OCI-LY7 (cell line): ENCODE data around the gene CD302. TPM values are rescaled to one million over a fixed set of nuclear protein-coding genes. Genes with fewer than 3 reads are reported as not detected.
"Not testable (repeated sequence)": the region's sequence is repeated elsewhere in the genome, so short reads cannot be mapped to it uniquely, and the experiment has no call there.

Experiments
- BruUV-seq: library from RNA; stranded (reverse); fragments of 400-500 nt; replicated peaks from 2 replicates; lab custom pipeline; 2021; lab: Mats Ljungman, UMichigan
- CTCF ChIA-PET: fragments of 300-600 bp; sonication (Branson Sonifier 250); formaldehyde crosslinking; loops from one replicate; lab custom pipeline; 2022; ENCODE audit warnings: antibody characterized with exemption; ENCODE audit not compliant: unreplicated experiment; lab: Charles Lee
- POLR2A ChIA-PET: fragments of 300-600 bp; sonication (Branson Sonifier 250); formaldehyde crosslinking; loops from one replicate; lab custom pipeline; 2022; ENCODE audit warnings: antibody characterized with exemption; lab: Charles Lee
- DNase-seq: peaks from one replicate; pipeline ENCODE4 v3.0.0-alpha.2; 2015; ENCODE audit warnings: low spot score
- H2AFZ ChIP-seq: fragments of 200-600 bp; sonication (generic), shearing (Covaris generic); 2 replicates; pipeline ENCODE4 v1.6.1; 2014; ENCODE audit warnings: mild to moderate bottlenecking, antibody characterized with exemption, low read length, moderate library complexity
- H3K27ac ChIP-seq: fragments of 200-600 bp; sonication (generic); 2 replicates; pipeline ENCODE4 v1.5.1; 2014; ENCODE audit warnings: mixed run types, low read depth, mild to moderate bottlenecking, moderate library complexity, low read length, inconsistent platforms; ENCODE audit not compliant: poor library complexity, severe bottlenecking
- H3K36me3 ChIP-seq: fragments of 200-600 bp; sonication (generic); 2 replicates; pipeline ENCODE4 v1.6.1; 2014; ENCODE audit warnings: mild to moderate bottlenecking, antibody characterized with exemption, low read length, moderate library complexity, mixed read lengths; ENCODE audit not compliant: insufficient read depth
- H3K4me1 ChIP-seq: fragments of 200-600 bp; sonication (generic); 2 replicates; pipeline ENCODE4 v1.5.1; 2014; ENCODE audit warnings: mild to moderate bottlenecking, low read length; ENCODE audit not compliant: insufficient read depth, poor library complexity, severe bottlenecking
- H3K4me2 ChIP-seq: fragments of 200-600 bp; sonication (generic); 2 replicates; pipeline ENCODE4 v1.6.1; 2014; ENCODE audit warnings: mild to moderate bottlenecking, low read length
- H3K4me3 ChIP-seq: fragments of 200-600 bp; sonication (generic); 2 replicates; pipeline ENCODE4 v1.5.1; 2014; ENCODE audit warnings: mild to moderate bottlenecking, low read depth, low read length; ENCODE audit not compliant: poor library complexity, severe bottlenecking
- H3K79me2 ChIP-seq: fragments of 200-600 bp; sonication (generic); 2 replicates; pipeline ENCODE4 v1.6.1; 2016; ENCODE audit warnings: low read depth, mild to moderate bottlenecking, low read length, moderate library complexity, mixed read lengths; ENCODE audit not compliant: insufficient read depth
- H3K9me2 ChIP-seq: fragments of 200-600 bp; sonication (generic); 2 replicates; pipeline ENCODE4 v1.6.1; 2016; ENCODE audit warnings: mild to moderate bottlenecking, low read length, mixed read lengths; ENCODE audit not compliant: insufficient read depth
- H3K9me3 ChIP-seq: fragments of 200-600 bp; sonication (generic); 2 replicates; pipeline ENCODE4 v1.6.1; 2014; ENCODE audit warnings: mild to moderate bottlenecking, mixed run types, low read length, mixed read lengths
- H4K20me1 ChIP-seq: fragments of 200-600 bp; sonication (generic); 2 replicates; pipeline ENCODE4 v1.6.1; 2014; ENCODE audit warnings: mild to moderate bottlenecking, antibody characterized with exemption, low read length, moderate library complexity, mixed read lengths; ENCODE audit not compliant: insufficient read depth
- EZH2phosphoT487 ChIP-seq: fragments of 200-600 bp; sonication (generic); IDR thresholded peaks from 2 replicates; pipeline ENCODE4 v1.6.1; 2018; ENCODE audit warnings: low read depth, borderline replicate concordance, mild to moderate bottlenecking, mixed run types, antibody characterized with exemption, low read length, moderate library complexity, mixed read lengths
- intact Hi-C: fragments of 100-400 bp; cut with micrococcal nuclease; formaldehyde crosslinking; loops from one replicate; pipeline ENCODE4 v1.10.0; 2022; ENCODE audit not compliant: unreplicated experiment
- total RNA-seq, 2 experiments: library from RNA; depleted of rRNA in 1 of 2; stranded (reverse); fragments of >200 nt in 1 of 2; shearing (Covaris generic) in 1 of 2; gene quantifications; 2 replicates each; pipeline ENCODE4 v1.2.3, GENCODE V29; 2014 to 2022
- TF ChIP-seq, protein P1 (sequence below): fragments of 200-600 bp; sonication (generic); conservative IDR thresholded peaks from 2 replicates; pipeline ENCODE4 v1.5.1; 2014; ENCODE audit warnings: mild to moderate bottlenecking, antibody characterized with exemption, low read length, moderate library complexity, mixed read lengths

The CD302 gene
- total RNA-seq, 2 experiments from 2014 or later = not detected

- DNase-seq = no peak
- no peaks in the 10 kb centered on the region for H3K4me1 ChIP-seq
- TF ChIP-seq EZH2phosphoT487 = no peak
- TF ChIP-seq, protein P1, sequence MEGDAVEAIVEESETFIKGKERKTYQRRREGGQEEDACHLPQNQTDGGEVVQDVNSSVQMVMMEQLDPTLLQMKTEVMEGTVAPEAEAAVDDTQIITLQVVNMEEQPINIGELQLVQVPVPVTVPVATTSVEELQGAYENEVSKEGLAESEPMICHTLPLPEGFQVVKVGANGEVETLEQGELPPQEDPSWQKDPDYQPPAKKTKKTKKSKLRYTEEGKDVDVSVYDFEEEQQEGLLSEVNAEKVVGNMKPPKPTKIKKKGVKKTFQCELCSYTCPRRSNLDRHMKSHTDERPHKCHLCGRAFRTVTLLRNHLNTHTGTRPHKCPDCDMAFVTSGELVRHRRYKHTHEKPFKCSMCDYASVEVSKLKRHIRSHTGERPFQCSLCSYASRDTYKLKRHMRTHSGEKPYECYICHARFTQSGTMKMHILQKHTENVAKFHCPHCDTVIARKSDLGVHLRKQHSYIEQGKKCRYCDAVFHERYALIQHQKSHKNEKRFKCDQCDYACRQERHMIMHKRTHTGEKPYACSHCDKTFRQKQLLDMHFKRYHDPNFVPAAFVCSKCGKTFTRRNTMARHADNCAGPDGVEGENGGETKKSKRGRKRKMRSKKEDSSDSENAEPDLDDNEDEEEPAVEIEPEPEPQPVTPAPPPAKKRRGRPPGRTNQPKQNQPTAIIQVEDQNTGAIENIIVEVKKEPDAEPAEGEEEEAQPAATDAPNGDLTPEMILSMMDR = no peak
- H3K27ac ChIP-seq = no peak overlapping the region
- H4K20me1 ChIP-seq = 0 out of 2 replicates have a peak, but pooled peaks cover 9% of the 10 kb centered on the region
- BruUV-seq = no TSS peak
- no peaks in the 10 kb centered on the region for H3K9me2 ChIP-seq
- no peak overlapping the region for H2AFZ ChIP-seq
- H3K36me3 ChIP-seq = peaks cover 100% of the 10 kb centered on the region
- ChIA-PET CTCF (no interaction called here), POLR2A (no interaction called here)
- H3K4me3 ChIP-seq = no peak overlapping the region
- H3K4me2 ChIP-seq = no peak overlapping the region
- peaks cover 45% of the 10 kb centered on the region; the same call in 1 of the 2 replicates for H3K79me2 ChIP-seq
- intact Hi-C loops = no loop called here
- H3K9me3 ChIP-seq = no peaks in the 10 kb centered on the region
These were observed 47.1 kb downstream of the CD302 start for GRCh38 chr2:159750873-159751272.

DNA sequence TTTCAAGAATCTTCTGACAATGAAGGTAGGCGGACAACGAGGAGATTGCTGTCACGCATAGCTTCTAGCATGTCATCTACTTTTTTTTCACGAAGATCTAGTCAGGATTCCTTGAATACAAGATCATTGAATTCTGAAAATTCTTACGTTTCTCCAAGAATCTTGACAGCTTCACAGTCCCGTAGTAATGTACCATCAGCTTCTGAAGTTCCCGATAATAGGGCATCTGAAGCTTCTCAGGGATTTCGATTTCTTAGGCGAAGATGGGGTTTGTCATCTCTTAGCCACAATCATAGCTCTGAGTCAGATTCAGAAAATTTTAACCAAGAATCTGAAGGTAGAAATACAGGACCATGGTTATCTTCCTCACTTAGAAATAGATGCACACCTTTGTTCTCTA is 49.9 kb downstream of the CD302 start:
- POLR2A ChIA-PET = interaction anchor here (1.8 kb wide), 1 partner anchor 14 kb away, joined by 12 read pairs; no protein-coding TSS in a partner anchor
- H3K36me3 ChIP-seq = peaks cover 98% of the 10 kb centered on the region
- H3K9me3 ChIP-seq = no peaks in the 10 kb centered on the region
- CTCF ChIA-PET = no interaction called here
- H3K9me2 ChIP-seq = no peaks in the 10 kb centered on the region
- TSS peak; percentile 17 for BruUV-seq
- H3K4me3 ChIP-seq = no peak overlapping the region
- no peaks in the 10 kb centered on the region for H3K4me1 ChIP-seq
- H2AFZ ChIP-seq = no peak overlapping the region
- no peak overlapping the region for H3K4me2 ChIP-seq
- intact Hi-C loops = no loop called here
- H3K27ac ChIP-seq = no peak overlapping the region
- peaks cover 36% of the 10 kb centered on the region; the same call in 1 of the 2 replicates for H3K79me2 ChIP-seq
- H4K20me1 ChIP-seq = 0 out of 2 replicates have a peak, but pooled peaks cover 9% of the 10 kb centered on the region
- TF ChIP-seq, protein P1 = no peak
- TF ChIP-seq EZH2phosphoT487 = no peak
- DNase-seq = no peak

DNA sequence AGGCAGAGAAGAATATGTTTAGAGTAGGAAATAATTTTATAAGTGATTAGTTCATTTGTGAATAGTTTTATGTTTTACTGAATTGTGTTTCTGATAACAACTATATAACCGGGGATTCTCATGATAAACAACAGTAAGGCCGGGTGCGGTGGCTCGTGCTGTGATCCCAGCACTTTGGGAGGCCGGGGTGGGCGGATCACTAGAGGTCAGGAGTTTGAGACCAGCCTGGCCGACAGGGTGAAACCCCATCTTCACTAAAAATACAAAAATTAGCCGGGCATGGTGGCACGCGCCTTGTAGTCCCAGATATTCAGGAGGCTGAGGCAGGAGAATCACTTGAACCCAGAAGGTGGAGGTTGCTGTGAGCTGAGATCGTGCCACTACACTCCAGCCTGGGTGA is 52.8 kb downstream of the CD302 start:
- H3K4me3 ChIP-seq, H3K4me2 ChIP-seq, intact Hi-C loops, DNase-seq, H2AFZ ChIP-seq, H3K9me2 ChIP-seq, CTCF ChIA-PET, BruUV-seq, H3K9me3 ChIP-seq, H3K27ac ChIP-seq, H4K20me1 ChIP-seq, H3K4me1 ChIP-seq, POLR2A ChIA-PET: not testable (repeated sequence)
- H3K79me2 ChIP-seq = peaks cover 43% of the 10 kb centered on the region
- H3K36me3 ChIP-seq = peaks cover 97% of the 10 kb centered on the region
